Hepatocyte (in vitro differentiated cells): ENCODE measurements around the gene TMEFF2. TPM values are rescaled to one million over a fixed set of nuclear protein-coding genes. Genes with fewer than 3 reads are reported as not detected.
A peak's percentile ranks its signal among the peaks of the same experiment; 100 is the strongest.

ENCODE experiments used
- DNase-seq: peaks from one replicate; pipeline ENCODE4 v3.0.0-alpha.2; 2016; ENCODE audit warnings: low spot score
- H2AFZ ChIP-seq: fragments of 200-600 bp; sonication (generic); 2 replicates; pipeline ENCODE4 v1.6.0; 2016; ENCODE audit warnings: antibody characterized with exemption, mild to moderate bottlenecking
- H3K27ac ChIP-seq: fragments of 200-600 bp; sonication (generic); 2 replicates; pipeline ENCODE4 v1.5.1; 2016; ENCODE audit warnings: mild to moderate bottlenecking
- H3K27me3 ChIP-seq: fragments of 200-600 bp; sonication (generic); 2 replicates; pipeline ENCODE4 v1.6.1; 2016
- H3K36me3 ChIP-seq: fragments of 200-600 bp; sonication (generic); replicated peaks from 2 replicates; pipeline ENCODE4 v1.5.1; 2016; ENCODE audit warnings: low read depth; ENCODE audit not compliant: insufficient read depth
- H3K4me1 ChIP-seq: fragments of 200-600 bp; sonication (generic); 2 replicates; pipeline ENCODE4 v1.5.1; 2016; ENCODE audit warnings: mild to moderate bottlenecking, moderate library complexity; ENCODE audit not compliant: insufficient read depth
- H3K4me2 ChIP-seq: fragments of 200-600 bp; sonication (generic); 2 replicates; pipeline ENCODE4 v1.6.0; 2016
- H3K4me3 ChIP-seq: fragments of 200-600 bp; sonication (generic); 2 replicates; pipeline ENCODE4 v1.5.1; 2016; ENCODE audit warnings: mild to moderate bottlenecking
- H3K79me2 ChIP-seq: fragments of 200-600 bp; sonication (generic); 2 replicates; pipeline ENCODE4 v1.6.0; 2017; ENCODE audit warnings: mild to moderate bottlenecking
- H3K9me2 ChIP-seq: fragments of 200-600 bp; sonication (generic); replicated peaks from 2 replicates; pipeline ENCODE4 v1.6.0; 2017; ENCODE audit warnings: mild to moderate bottlenecking; ENCODE audit not compliant: insufficient read depth
- H3K9me3 ChIP-seq: fragments of 200-600 bp; sonication (generic); 2 replicates; pipeline ENCODE4 v1.5.1; 2016; ENCODE audit warnings: low read depth, mild to moderate bottlenecking
- H4K20me1 ChIP-seq: fragments of 200-600 bp; sonication (generic); 2 replicates; pipeline ENCODE4 v1.6.0; 2016; ENCODE audit warnings: mild to moderate bottlenecking; ENCODE audit not compliant: insufficient read depth, poor library complexity, severe bottlenecking
- CTCF ChIP-seq: fragments of 200-600 bp; sonication (generic); IDR thresholded peaks from 2 replicates; pipeline ENCODE4 v1.5.1; 2016; ENCODE audit warnings: antibody characterized with exemption, mild to moderate bottlenecking; ENCODE audit not compliant: poor library complexity
- EZH2 ChIP-seq: fragments of 200-600 bp; sonication (generic); IDR thresholded peaks from 2 replicates; pipeline ENCODE4 v1.6.1; 2016; ENCODE audit warnings: antibody characterized with exemption, mild to moderate bottlenecking, borderline replicate concordance
- EZH2phosphoT487 ChIP-seq: fragments of 200-600 bp; sonication (generic); IDR thresholded peaks from one replicate; pipeline ENCODE4 v1.6.1; 2018; ENCODE audit warnings: antibody characterized with exemption, mild to moderate bottlenecking, low read depth, moderate library complexity; ENCODE audit not compliant: unreplicated experiment, severe bottlenecking
- WGBS: methylation state at CpG from one replicate; pipeline ENCODE4 v1.1.6; 2016; ENCODE audit warnings: low lambda C conversion rate; ENCODE audit errors: missing lambda C conversion rate; 5-methylcytosine and 5-hydroxymethylcytosine counted together
- polyA plus RNA-seq: library from polyadenylated mRNA; unstranded; fragments of >200 nt; fragmentation: Nextera tagmentation; extraction: Ambion mirVana; gene quantifications from 2 replicates; pipeline ENCODE4 v1.2.1, GENCODE V29; 2016
- total RNA-seq: library from RNA; depleted of rRNA; stranded (reverse); fragments of >200 nt; gene quantifications from 2 replicates; pipeline ENCODE4 v1.2.3, GENCODE V29; 2014

Gene TMEFF2
- total and polyA plus RNA-seq, 2 experiments from 2014 or later = 0.43 to 1.8 TPM

GRCh38 chr2:192196421-192197194 lies 1.9 kb upstream of the TMEFF2 start:
- TF ChIP-seq EZH2 (peak; percentile 46), EZH2phosphoT487 (no peak)
- DNase-seq = no peak
- no peaks in the 10 kb centered on the region for H3K36me3 ChIP-seq
- peak overlapping the region; percentile 53 for H3K4me3 ChIP-seq
- peaks cover 15% of the 10 kb centered on the region for H3K4me1 ChIP-seq
- H3K4me2 ChIP-seq = peak overlapping the region; percentile 98
- peaks cover 93% of the 10 kb centered on the region for H3K27me3 ChIP-seq
- no peaks in the 10 kb centered on the region for H3K9me2 ChIP-seq
- no peaks in the 10 kb centered on the region for H3K9me3 ChIP-seq
- H4K20me1 ChIP-seq = no peaks in the 10 kb centered on the region
- no peaks in the 10 kb centered on the region for H3K79me2 ChIP-seq
- no peak overlapping the region for H3K27ac ChIP-seq
- H2AFZ ChIP-seq = peak overlapping the region; percentile 58
- 11% methylated on average over 14 of the region's 14 CpGs for WGBS

- H2AFZ ChIP-seq = peak overlapping the region; percentile 58
- DNase-seq = peak; percentile 14
- WGBS = 1% methylated on average over 41 of the region's 44 CpGs
These were observed 1.1 kb upstream of the TMEFF2 start for GRCh38 chr2:192195548-192196418.

DNA sequence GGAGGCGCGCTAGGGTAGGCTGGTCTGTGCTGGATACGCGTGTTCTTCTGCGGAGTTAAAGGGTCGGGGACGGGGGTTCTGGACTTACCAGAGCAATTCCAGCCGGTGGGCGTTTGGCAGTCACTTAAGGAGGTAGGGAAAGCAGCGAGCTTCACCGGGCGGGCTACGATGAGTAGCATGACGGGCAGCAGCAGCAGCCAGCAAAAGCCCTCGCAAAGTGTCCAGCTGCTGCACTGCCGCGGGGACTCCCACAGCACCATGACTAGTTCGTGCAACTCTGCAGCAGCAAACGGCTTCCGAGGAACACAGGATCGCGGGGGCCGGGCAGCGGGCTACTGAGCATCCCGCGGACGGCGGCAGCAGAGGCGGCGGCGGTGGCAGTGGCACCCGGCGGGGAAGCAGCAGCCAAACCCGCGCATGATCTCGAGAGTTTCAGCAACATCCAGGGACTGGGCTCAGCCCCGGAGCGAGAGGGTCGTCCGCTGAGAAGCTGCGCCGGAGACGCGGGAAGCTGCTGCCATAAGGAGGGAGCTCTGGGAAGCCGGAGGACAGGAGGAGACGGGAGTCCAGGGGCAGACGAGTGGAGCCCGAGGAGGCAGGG lies 368 bp downstream of the TMEFF2 start:
- H3K9me3 ChIP-seq = no peaks in the 10 kb centered on the region
- H4K20me1 ChIP-seq = no peaks in the 10 kb centered on the region
- no peak for TF ChIP-seq CTCF
- TF ChIP-seq EZH2phosphoT487 = peak; percentile 71
- peak; percentile 92 for TF ChIP-seq EZH2
- peak; percentile 36 for DNase-seq
- H3K9me2 ChIP-seq = no peaks in the 10 kb centered on the region
- H3K4me3 ChIP-seq = peak overlapping the region; percentile 33
- 2% methylated on average over 47 of the region's 48 CpGs for WGBS
- H3K4me1 ChIP-seq = peaks cover 15% of the 10 kb centered on the region
- H3K36me3 ChIP-seq = no peaks in the 10 kb centered on the region
- H3K27me3 ChIP-seq = peaks cover 84% of the 10 kb centered on the region
- no peak overlapping the region for H3K27ac ChIP-seq
- no peaks in the 10 kb centered on the region for H3K79me2 ChIP-seq
- peak overlapping the region; percentile 98 for H3K4me2 ChIP-seq
- peak overlapping the region; percentile 58 for H2AFZ ChIP-seq

More at GRCh38 chr2:192195548-192196418, 1.1 kb upstream of the TMEFF2 start:
- Histone ChIP-seq H4K20me1 (no peaks in the 10 kb centered on the region), H3K9me2 (no peaks in the 10 kb centered on the region), H3K79me2 (no peaks in the 10 kb centered on the region), H3K36me3 (no peaks in the 10 kb centered on the region), H3K4me2 (peak overlapping the region; percentile 98), H3K4me1 (peaks cover 15% of the 10 kb centered on the region), H3K27ac (no peak overlapping the region), H3K9me3 (no peaks in the 10 kb centered on the region), H3K27me3 (peaks cover 98% of the 10 kb centered on the region), H3K4me3 (peak overlapping the region; percentile 53)
- TF ChIP-seq CTCF = no peak
- TF ChIP-seq EZH2phosphoT487 = no peak
- peak; percentile 19 for TF ChIP-seq EZH2
